ENCODE results near the gene FBXL3.

GRCh38 chr13:76993021-76993420 lies 33.9 kb downstream of the FBXL3 start:
- TF ChIP-seq CTCF (IDR thresholded peaks at IDR 0.05; ENCODE audit: low read depth, low read length, poor library complexity, severe bottlenecking) (no peak), EZH2phosphoT487 (IDR thresholded peaks at IDR 0.05; ENCODE audit: borderline replicate concordance, low read length) (no peak)
